Vagina (tissue), 2 donors: Measurements from ENCODE around the gene MIOX. TPM values are rescaled to one million over a fixed set of nuclear protein-coding genes. Genes with fewer than 3 reads are reported as not detected.

ENCODE experiments used
- DNase-seq, 2 donors: peaks; one replicate each; pipeline ENCODE4 v3.0.0-alpha.2; 2017; ENCODE audit errors: extremely low spot score in 2 of 2
- H3K27ac ChIP-seq: fragments of 200-600 bp; sonication (generic); one replicate; pipeline ENCODE4 v1.5.1; 2019
- H3K27me3 ChIP-seq: fragments of 200-600 bp; sonication (generic); one replicate; pipeline ENCODE4 v1.5.1; 2019
- H3K36me3 ChIP-seq, 2 donors: fragments of 200-600 bp; sonication (generic); one replicate each; pipeline ENCODE4 v1.5.1; 2017 to 2019
- H3K4me1 ChIP-seq: fragments of 200-600 bp; sonication (generic); one replicate; pipeline ENCODE4 v1.5.1; 2019
- H3K4me3 ChIP-seq, 2 donors: fragments of 200-600 bp; sonication (generic); 1 replicate in 1 of 2; 2 replicates in 1 of 2; pipeline ENCODE4 v1.5.1; 2016 to 2019
- H3K9me3 ChIP-seq: fragments of 200-600 bp; sonication (generic); one replicate; pipeline ENCODE4 v1.5.1; 2019
- POLR2A ChIP-seq, 2 donors: fragments of 450-650 bp; IDR thresholded peaks; one replicate each; pipeline ENCODE4 v1.6.1; 2017; ENCODE audit warnings: antibody characterized with exemption in 2 of 2, mild to moderate bottlenecking in 2 of 2, moderate library complexity in 2 of 2
- POLR2AphosphoS5 ChIP-seq, 2 donors: sonication (generic); formaldehyde crosslinking; IDR thresholded peaks; one replicate each; pipeline ENCODE4 v1.9.0; 2017; ENCODE audit warnings: antibody characterized with exemption in 2 of 2, mild to moderate bottlenecking in 2 of 2, low read depth in 1 of 2; ENCODE audit not compliant: insufficient read depth in 1 of 2
- intact Hi-C: fragments of 100-400 bp; cut with DNase I; formaldehyde crosslinking; loops from one replicate; pipeline ENCODE4 v1.15.1; 2023
- total RNA-seq: library from RNA; depleted of rRNA; stranded (reverse); fragments of >200 nt; gene quantifications from one replicate; pipeline ENCODE4 v1.2.3, GENCODE V29; 2016
- TF ChIP-seq, protein P1 (sequence below), 3 experiments: fragments of 450-650 bp in 2 of 3; fragments of 200-600 bp in 1 of 3; sonication (generic) in 1 of 3; IDR thresholded peaks; one replicate each; pipeline ENCODE4 v1.5.1; 2017 to 2019; ENCODE audit warnings: antibody characterized with exemption in 3 of 3, mild to moderate bottlenecking in 2 of 3, moderate library complexity in 2 of 3

Gene MIOX
- total RNA-seq, 1 donor from 2014 or later, result not detected

DNA sequence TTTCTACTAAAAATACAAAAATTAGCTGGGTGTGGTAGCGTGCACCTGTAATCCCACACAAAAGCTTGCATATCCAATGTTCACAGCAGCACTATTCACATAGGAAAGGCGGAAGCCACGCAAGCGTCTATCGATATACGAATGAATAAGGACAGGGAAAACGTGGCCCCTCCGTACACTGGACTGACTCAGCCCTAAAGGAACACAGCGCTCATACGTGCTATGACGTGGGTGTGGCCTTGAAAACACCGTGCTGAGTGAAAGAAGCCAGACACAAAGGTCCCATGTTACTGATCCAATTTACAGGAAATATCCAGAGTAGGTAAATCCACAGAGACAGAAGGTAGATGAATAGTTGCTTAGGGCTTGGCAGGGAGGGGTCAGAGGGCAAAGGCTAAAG lies 13.8 kb downstream of the MIOX start:
- H3K36me3 ChIP-seq, result peaks cover 0 to 25% of the 10 kb centered on the region in 2 donors
- no peak for DNase-seq
- H3K4me1 ChIP-seq, result peaks cover 22% of the 10 kb centered on the region
- no peaks in the 10 kb centered on the region for H3K27me3 ChIP-seq
- intact Hi-C loops, result no loop called here
- no peaks in the 10 kb centered on the region for H3K9me3 ChIP-seq
- no peak overlapping the region for H3K4me3 ChIP-seq
- H3K27ac ChIP-seq, result no peak overlapping the region
- TF ChIP-seq POLR2A (IDR thresholded peaks at IDR 0.05), result no peak
- no peak for TF ChIP-seq POLR2AphosphoS5 (IDR thresholded peaks at IDR 0.05; ENCODE audit: insufficient read depth in 1 of 2, low read depth in 1 of 2)
- TF ChIP-seq, protein P1, sequence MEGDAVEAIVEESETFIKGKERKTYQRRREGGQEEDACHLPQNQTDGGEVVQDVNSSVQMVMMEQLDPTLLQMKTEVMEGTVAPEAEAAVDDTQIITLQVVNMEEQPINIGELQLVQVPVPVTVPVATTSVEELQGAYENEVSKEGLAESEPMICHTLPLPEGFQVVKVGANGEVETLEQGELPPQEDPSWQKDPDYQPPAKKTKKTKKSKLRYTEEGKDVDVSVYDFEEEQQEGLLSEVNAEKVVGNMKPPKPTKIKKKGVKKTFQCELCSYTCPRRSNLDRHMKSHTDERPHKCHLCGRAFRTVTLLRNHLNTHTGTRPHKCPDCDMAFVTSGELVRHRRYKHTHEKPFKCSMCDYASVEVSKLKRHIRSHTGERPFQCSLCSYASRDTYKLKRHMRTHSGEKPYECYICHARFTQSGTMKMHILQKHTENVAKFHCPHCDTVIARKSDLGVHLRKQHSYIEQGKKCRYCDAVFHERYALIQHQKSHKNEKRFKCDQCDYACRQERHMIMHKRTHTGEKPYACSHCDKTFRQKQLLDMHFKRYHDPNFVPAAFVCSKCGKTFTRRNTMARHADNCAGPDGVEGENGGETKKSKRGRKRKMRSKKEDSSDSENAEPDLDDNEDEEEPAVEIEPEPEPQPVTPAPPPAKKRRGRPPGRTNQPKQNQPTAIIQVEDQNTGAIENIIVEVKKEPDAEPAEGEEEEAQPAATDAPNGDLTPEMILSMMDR (IDR thresholded peaks at IDR 0.05), result no peak

DNA sequence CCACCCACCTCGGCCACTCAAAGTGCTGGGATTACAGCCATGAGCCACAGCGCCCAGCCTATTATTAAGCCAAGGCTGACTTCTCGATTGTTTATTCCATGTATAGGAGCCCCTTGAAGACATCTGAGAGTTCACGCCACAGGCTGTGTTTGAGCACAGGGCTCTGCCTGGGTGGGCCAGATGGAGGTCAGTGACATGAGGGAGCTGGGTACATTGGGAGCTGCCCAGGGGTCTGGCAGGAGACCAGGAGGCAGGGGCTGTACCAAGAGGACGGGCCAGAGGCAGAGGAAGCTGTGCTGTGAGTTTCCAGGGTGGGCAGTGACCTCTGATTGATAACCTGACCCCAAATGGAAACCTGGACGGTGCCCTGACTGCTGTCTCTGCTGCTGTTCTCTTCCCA lies 15.4 kb downstream of the MIOX start:
- Histone ChIP-seq H3K36me3 (peaks cover 0 to 31% of the 10 kb centered on the region in 2 donors), H3K27ac (no peak overlapping the region), H3K4me1 (peaks cover 38% of the 10 kb centered on the region), H3K9me3 (no peaks in the 10 kb centered on the region), H3K4me3 (no peak overlapping the region), H3K27me3 (no peaks in the 10 kb centered on the region)
- DNase-seq, result no peak
- TF ChIP-seq POLR2A (IDR thresholded peaks at IDR 0.05), result no peak
- TF ChIP-seq POLR2AphosphoS5 (IDR thresholded peaks at IDR 0.05; ENCODE audit: insufficient read depth in 1 of 2, low read depth in 1 of 2), result no peak
- TF ChIP-seq, protein P1 (IDR thresholded peaks at IDR 0.05), result no peak
- intact Hi-C loops, result no loop called here

DNA sequence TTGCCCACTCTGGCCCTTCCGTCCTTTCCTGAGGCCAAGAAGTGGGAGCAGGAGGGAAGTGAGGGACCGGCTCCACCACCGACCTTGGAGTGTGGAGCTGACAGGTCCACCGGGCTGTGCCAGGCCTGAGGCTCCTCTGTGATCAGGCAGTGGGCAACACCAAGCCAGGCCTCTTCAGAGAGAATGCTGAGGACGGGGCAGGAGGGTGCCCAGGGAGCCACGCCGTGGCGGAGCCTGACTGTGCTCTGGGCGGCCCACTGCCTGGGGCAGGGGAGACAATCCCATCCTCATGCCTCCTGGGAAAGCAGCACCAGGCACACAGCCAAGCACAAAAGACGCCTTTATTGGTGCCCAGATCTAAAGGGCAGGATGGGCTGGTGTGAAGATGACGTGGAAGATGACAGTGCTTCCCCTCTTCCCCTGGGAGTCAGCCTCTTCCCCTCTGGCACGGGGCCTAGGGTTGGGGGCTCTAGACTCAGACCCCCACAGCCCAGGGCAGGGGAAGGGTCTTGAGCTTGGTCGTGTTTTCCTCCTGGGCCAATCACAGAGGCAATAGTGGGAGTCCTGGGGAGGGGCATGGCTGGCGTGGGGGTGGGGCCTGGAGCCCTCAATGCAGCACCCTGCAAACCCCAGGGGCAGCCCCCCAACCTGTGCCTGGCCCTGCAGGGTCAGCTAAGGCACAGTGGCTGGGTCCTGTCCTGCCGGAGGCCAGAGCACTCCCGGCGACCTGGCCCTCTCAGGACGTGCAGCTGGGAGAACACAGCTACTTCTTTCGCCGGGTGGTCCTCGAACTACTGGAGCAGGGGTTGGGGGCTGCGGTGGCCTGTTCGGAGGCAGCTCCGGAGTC lies 16.2 kb downstream of the MIOX start:
- no peak for DNase-seq
- TF ChIP-seq, protein P1 (IDR thresholded peaks at IDR 0.05), result no peak
- TF ChIP-seq POLR2A (IDR thresholded peaks at IDR 0.05), result no peak
- no peak for TF ChIP-seq POLR2AphosphoS5 (IDR thresholded peaks at IDR 0.05; ENCODE audit: insufficient read depth in 1 of 2, low read depth in 1 of 2)
- Histone ChIP-seq H3K36me3 (peaks cover 0 to 31% of the 10 kb centered on the region in 2 donors), H3K27ac (no peak overlapping the region), H3K4me1 (peaks cover 39% of the 10 kb centered on the region), H3K4me3 (no peak overlapping the region), H3K9me3 (no peaks in the 10 kb centered on the region), H3K27me3 (no peaks in the 10 kb centered on the region)
- intact Hi-C loops, result no loop called here

DNA sequence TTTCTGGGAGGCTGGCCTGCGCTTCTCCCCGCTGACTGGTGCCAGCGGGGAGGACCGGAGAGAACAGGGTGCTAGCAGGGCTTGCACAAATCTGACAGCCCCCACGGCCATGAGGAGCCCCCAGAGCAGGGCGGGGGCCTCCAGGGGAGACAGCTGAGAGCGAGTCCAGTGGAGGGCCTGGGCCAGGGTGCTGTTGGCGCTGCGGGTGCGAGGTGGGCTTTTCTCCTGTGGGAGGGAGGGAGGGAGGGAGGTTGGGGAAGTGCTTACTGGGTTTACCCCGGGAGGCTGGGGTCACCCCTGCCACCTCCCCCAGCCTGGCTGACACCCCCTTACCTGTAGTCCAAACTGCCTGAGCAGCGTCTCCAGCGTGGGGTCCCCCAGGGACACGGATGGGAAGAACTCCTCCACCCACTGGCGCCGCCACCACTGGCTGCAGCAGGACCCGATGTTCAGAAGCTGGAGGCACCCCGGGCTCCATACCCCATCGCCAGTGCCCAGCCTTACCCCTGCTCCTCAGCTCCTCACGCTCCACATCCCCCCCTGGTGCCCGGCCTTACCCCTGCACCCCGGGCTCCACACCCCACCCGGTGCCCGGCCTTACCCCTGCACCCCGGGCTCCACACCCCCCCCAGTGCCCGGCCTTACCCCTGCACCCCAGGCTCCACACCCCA lies 17.0 kb downstream of the MIOX start:
- H3K27me3 ChIP-seq, result no peaks in the 10 kb centered on the region
- no peaks in the 10 kb centered on the region for H3K9me3 ChIP-seq
- no peak overlapping the region for H3K4me3 ChIP-seq
- TF ChIP-seq, protein P1 (IDR thresholded peaks at IDR 0.05), result no peak
- TF ChIP-seq POLR2A (IDR thresholded peaks at IDR 0.05) (no peak), POLR2AphosphoS5 (IDR thresholded peaks at IDR 0.05; ENCODE audit: insufficient read depth in 1 of 2, low read depth in 1 of 2) (no peak)
- H3K36me3 ChIP-seq, result peaks cover 0 to 31% of the 10 kb centered on the region in 2 donors
- intact Hi-C loops, result no loop called here
- peaks cover 35% of the 10 kb centered on the region for H3K4me1 ChIP-seq
- no peak for DNase-seq
- no peak overlapping the region for H3K27ac ChIP-seq
